Suprapubic skin (tissue), 4 donors: Measurements from ENCODE around the gene FAM117B. TPM values are rescaled to one million over a fixed set of nuclear protein-coding genes. Genes with fewer than 3 reads are reported as not detected.

Experiments used
- DNase-seq, 2 donors: peaks; one replicate each; pipeline ENCODE4 v3.0.0-alpha.2; 2019; ENCODE audit warnings: low spot score in 2 of 2
- H3K27ac ChIP-seq: fragments of 200-600 bp; sonication (generic); one replicate; pipeline ENCODE4 v1.5.1; 2019
- H3K27me3 ChIP-seq: fragments of 200-600 bp; sonication (generic); one replicate; pipeline ENCODE4 v1.5.1; 2019
- H3K36me3 ChIP-seq: fragments of 200-600 bp; sonication (generic); one replicate; pipeline ENCODE4 v1.5.1; 2019
- H3K4me1 ChIP-seq: fragments of 200-600 bp; sonication (generic); one replicate; pipeline ENCODE4 v1.5.1; 2019
- H3K4me3 ChIP-seq: fragments of 200-600 bp; sonication (generic); one replicate; pipeline ENCODE4 v1.5.1; 2019; ENCODE audit warnings: mild to moderate bottlenecking
- H3K9me3 ChIP-seq: fragments of 200-600 bp; sonication (generic); one replicate; pipeline ENCODE4 v1.5.1; 2019
- CTCF ChIP-seq, 2 donors: fragments of 200-600 bp in 1 of 2; fragments of 450-650 bp in 1 of 2; sonication (generic) in 1 of 2; IDR thresholded peaks; one replicate each; pipeline ENCODE4 v1.5.1; 2016 to 2019; ENCODE audit warnings: antibody characterized with exemption in 2 of 2, mild to moderate bottlenecking in 1 of 2, moderate library complexity in 1 of 2
- EP300 ChIP-seq: sonication (generic); formaldehyde crosslinking; IDR thresholded peaks from one replicate; pipeline ENCODE4 v1.6.1; 2017; ENCODE audit warnings: antibody characterized with exemption
- POLR2A ChIP-seq, 2 donors: fragments of 450-650 bp; IDR thresholded peaks; one replicate each; pipeline ENCODE4 v1.6.1; 2017; ENCODE audit warnings: antibody characterized with exemption in 2 of 2, mild to moderate bottlenecking in 2 of 2, moderate library complexity in 2 of 2
- POLR2AphosphoS5 ChIP-seq, 3 donors: sonication (generic); formaldehyde crosslinking; IDR thresholded peaks; one replicate each; pipeline ENCODE4 v1.6.1; 2017; ENCODE audit warnings: antibody characterized with exemption in 3 of 3
- WGBS: methylation state at CpG from one replicate; pipeline ENCODE4 v1.1.5; 2018; 5-methylcytosine and 5-hydroxymethylcytosine counted together
- total RNA-seq, 4 donors: library from RNA; depleted of rRNA; stranded (reverse); fragments of >200 nt; gene quantifications; one replicate each; pipeline ENCODE4 v1.1.0, GENCODE V29; 2016

FAM117B gene
- total RNA-seq, 4 donors from 2014 or later = 11.2 to 40.0 (median 17.7) TPM

- Histone ChIP-seq H3K4me1 (peaks cover 7% of the 10 kb centered on the region), H3K4me3 (no peak overlapping the region), H3K9me3 (no peaks in the 10 kb centered on the region), H3K27me3 (no peaks in the 10 kb centered on the region), H3K27ac (no peak overlapping the region), H3K36me3 (no peaks in the 10 kb centered on the region)
- no peak for DNase-seq
- WGBS = 91% methylated on average over 2 of the region's 2 CpGs
- TF ChIP-seq POLR2AphosphoS5 (IDR thresholded peaks at IDR 0.05) (no peak), CTCF (IDR thresholded peaks at IDR 0.05) (no peak)
These were observed 35.7 kb upstream of the FAM117B start for GRCh38 chr2:202599105-202599504.

DNA sequence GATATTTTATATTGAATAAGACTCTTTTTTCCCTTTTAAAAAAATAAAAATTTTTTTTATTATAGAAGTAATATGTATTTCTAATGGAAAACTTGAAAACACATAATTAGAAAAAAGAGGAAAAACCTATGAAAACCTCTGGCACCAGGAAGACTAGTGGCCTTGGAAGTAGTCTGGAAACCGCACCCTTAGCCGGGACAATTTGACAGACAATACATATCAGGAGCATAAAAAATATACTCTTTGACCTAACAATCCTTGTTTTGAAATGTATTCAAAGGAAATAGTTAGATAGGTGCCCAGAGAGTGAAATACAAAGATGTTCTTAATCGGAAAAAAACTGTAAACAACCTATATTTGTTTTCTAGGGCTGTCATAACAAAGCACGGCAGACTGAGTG, 34.9 kb upstream of the FAM117B start:
- 73% methylated on average over 4 of the region's 4 CpGs for WGBS
- Histone ChIP-seq H3K4me1 (no peaks in the 10 kb centered on the region), H3K9me3 (no peaks in the 10 kb centered on the region), H3K4me3 (no peak overlapping the region), H3K36me3 (no peaks in the 10 kb centered on the region), H3K27me3 (no peaks in the 10 kb centered on the region), H3K27ac (no peak overlapping the region)
- no peak for DNase-seq
- TF ChIP-seq EP300 (no peak), CTCF (IDR thresholded peaks at IDR 0.05) (no peak), POLR2A (IDR thresholded peaks at IDR 0.05) (no peak), POLR2AphosphoS5 (IDR thresholded peaks at IDR 0.05) (no peak)

DNA sequence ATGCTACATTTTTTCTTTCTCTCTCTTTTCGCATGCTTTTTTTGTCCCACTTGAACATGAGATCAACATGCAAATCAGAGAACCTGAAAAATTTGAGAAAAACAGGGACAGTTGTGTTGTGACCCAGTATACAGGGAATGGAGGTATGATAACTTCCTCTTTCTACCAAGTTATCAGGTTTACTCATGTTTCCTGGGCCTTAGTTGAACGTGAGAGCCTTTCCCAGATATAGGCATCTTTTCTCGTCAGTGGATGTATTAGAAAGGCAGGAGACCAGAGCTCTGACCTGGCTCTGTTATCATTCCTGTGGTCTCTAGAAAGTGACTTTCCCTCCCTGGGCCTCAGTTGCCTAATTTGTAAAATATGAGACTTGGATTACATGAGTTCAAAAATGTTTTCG, 30.1 kb upstream of the FAM117B start:
- H3K4me3 ChIP-seq = no peak overlapping the region
- peaks cover 5% of the 10 kb centered on the region for H3K4me1 ChIP-seq
- WGBS = 79% methylated on average over 4 of the region's 4 CpGs
- DNase-seq = no peak
- no peaks in the 10 kb centered on the region for H3K9me3 ChIP-seq
- H3K27ac ChIP-seq = no peak overlapping the region
- H3K36me3 ChIP-seq = no peaks in the 10 kb centered on the region
- H3K27me3 ChIP-seq = no peaks in the 10 kb centered on the region
- TF ChIP-seq POLR2A (IDR thresholded peaks at IDR 0.05) = no peak

- DNase-seq = no peak
- TF ChIP-seq CTCF (IDR thresholded peaks at IDR 0.05) (no peak), POLR2AphosphoS5 (IDR thresholded peaks at IDR 0.05) (no peak), EP300 (no peak), POLR2A (IDR thresholded peaks at IDR 0.05) (no peak)
- 51% methylated on average over 1 of the region's 1 CpG for WGBS
- Histone ChIP-seq H3K4me3 (no peak overlapping the region), H3K27me3 (no peaks in the 10 kb centered on the region), H3K4me1 (peaks cover 10% of the 10 kb centered on the region), H3K27ac (no peak overlapping the region), H3K36me3 (no peaks in the 10 kb centered on the region), H3K9me3 (no peaks in the 10 kb centered on the region)
These were observed 29.6 kb upstream of the FAM117B start for GRCh38 chr2:202605174-202605573.

DNA sequence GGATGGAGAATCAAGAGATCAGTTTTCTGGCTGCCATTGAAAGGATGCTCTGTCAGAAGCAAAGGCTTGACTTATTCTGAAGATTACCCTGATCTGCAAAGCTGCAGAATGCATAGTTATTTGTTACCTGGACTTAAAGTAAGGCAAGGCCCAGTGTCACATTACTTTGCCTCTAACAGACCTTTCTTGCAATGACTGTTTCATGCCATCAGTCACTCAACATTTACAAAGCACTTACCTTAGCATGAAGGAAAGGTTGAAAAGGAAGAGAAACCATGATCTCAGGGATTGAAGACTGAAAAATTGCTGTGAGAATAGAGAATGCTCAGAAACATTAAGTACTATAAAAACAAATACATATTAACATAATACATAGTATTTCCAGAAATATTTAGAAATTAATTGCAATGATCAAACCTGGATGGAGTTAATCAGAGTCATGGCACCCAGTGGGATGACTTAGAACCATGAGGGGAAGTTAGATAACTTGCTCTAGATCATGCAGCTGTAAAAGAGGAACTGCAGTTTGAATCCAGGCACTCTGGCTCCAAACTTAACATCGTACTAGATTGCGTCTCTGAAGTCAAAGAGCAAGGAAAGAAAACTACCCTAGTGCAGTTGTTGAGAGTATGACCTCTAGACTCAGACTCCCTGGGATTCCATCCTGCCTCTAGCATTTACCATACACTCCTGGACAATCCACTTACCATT, 26.5 kb upstream of the FAM117B start:
- H3K4me1 ChIP-seq = peaks cover 12% of the 10 kb centered on the region
- DNase-seq = no peak
- no peak for TF ChIP-seq CTCF (IDR thresholded peaks at IDR 0.05)
- TF ChIP-seq POLR2A (IDR thresholded peaks at IDR 0.05) = no peak
- TF ChIP-seq POLR2AphosphoS5 (IDR thresholded peaks at IDR 0.05) = no peak
- no peak for TF ChIP-seq EP300
- peak overlapping the region; percentile 0 for H3K27ac ChIP-seq
- no peaks in the 10 kb centered on the region for H3K9me3 ChIP-seq
- 94% methylated on average over 2 of the region's 2 CpGs for WGBS
- H3K36me3 ChIP-seq = no peaks in the 10 kb centered on the region
- no peaks in the 10 kb centered on the region for H3K27me3 ChIP-seq
- H3K4me3 ChIP-seq = no peak overlapping the region
